ENCODE data around the gene HPX. TPM values are rescaled to one million over a fixed set of nuclear protein-coding genes. Genes with fewer than 3 reads are reported as not detected.
A peak's percentile ranks its signal among the peaks of the same experiment; 100 is the strongest.

Gene HPX, protein sequence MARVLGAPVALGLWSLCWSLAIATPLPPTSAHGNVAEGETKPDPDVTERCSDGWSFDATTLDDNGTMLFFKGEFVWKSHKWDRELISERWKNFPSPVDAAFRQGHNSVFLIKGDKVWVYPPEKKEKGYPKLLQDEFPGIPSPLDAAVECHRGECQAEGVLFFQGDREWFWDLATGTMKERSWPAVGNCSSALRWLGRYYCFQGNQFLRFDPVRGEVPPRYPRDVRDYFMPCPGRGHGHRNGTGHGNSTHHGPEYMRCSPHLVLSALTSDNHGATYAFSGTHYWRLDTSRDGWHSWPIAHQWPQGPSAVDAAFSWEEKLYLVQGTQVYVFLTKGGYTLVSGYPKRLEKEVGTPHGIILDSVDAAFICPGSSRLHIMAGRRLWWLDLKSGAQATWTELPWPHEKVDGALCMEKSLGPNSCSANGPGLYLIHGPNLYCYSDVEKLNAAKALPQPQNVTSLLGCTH
- polyA plus RNA-seq (2014; cell fraction: cytosol; rRNA removed), result 1.9 and 3.7 TPM in 2 replicates
- 2.2 and 6.6 TPM in 2 replicates for polyA plus RNA-seq (2014; cell fraction: nucleus; rRNA removed)

DNA sequence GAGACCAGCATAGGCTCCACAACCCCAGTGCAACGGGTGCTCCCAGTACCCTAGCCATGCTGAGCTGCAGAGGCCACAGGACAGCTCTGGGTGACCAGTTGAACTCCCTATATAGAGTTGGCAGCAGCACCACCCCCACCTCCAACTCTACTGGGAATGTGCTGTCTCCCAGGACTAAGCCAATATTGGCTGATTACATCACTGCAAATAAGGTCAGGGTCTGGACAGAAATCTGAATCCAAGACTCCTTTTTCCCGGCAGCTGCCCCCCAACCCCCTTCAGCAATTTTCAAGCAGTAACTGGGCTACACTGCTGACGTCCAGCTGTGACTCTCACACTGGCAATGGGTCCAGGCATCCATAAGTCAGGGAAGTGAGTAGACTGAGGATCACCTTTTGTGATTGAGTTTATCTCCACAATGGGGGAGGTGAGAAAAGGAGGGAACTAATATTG is at the start of gene HPX:
HPX (minus strand) TSS at position 82 of the 453 bp plus-strand sequence; CDS start at position 58, 24 bp downstream.
- peak; percentile 37 for DNase-seq (ENCODE audit: low spot score)

DNA sequence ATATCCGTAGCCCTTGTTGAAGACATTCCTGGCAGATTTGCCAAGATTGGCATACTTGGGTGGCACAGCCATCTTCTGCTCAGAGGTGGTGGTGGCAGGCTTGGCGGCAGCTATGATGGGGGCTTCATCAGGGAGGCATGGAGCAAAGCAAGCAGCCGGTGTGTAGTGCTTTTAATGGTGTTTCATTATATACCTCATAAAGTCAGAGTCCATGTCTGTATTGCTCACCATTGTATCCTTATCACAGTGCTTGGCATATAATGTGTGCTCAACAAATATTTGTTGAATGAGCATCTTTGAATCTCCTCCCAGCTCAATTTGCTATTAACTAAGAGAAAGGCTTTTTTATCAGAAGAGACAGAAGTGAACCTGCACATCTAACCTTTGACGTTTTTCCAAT is 48.5 kb upstream of the HPX start:
- no peak for DNase-seq (ENCODE audit: low spot score)

DNA sequence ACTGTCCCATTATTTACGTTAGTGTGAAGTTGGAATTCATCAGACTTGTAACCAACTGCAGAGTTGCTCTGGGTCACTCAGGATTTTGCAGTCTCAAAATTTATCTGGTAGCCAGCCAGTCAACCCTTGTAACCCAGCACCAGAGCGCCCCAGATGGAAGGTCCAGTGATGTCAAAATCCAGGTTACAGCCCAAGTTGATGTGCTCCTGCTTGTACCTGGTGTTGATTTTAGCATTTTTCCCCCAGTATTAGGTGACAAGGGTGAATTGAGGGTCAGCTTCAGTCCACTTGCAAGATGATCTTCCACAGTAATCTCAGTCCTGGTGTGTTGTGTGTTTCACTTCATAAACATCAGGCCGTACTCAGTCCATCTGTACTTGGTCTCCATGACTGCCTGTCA is 48.0 kb upstream of the HPX start:
- no peak for DNase-seq (ENCODE audit: low spot score)

DNA sequence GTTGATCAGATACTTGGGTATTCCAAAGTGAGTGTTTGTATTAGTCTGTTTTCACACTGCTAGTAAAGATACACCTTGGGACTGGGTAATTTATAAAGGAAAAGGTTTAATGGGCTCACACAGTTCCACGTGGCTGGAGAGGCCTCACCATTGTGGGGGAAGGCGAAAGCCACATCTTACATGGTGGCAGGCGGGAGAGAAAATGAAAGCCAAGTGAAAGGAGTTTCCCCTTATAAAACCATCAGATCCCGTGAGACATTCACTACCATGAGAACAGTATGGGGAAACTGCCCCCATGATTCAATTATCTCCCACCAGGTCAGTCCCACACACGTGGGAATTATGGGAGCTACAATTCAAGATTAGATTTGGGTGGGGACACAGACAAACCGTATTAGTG is 47.6 kb upstream of the HPX start:
- no peak for DNase-seq (ENCODE audit: low spot score)

DNA sequence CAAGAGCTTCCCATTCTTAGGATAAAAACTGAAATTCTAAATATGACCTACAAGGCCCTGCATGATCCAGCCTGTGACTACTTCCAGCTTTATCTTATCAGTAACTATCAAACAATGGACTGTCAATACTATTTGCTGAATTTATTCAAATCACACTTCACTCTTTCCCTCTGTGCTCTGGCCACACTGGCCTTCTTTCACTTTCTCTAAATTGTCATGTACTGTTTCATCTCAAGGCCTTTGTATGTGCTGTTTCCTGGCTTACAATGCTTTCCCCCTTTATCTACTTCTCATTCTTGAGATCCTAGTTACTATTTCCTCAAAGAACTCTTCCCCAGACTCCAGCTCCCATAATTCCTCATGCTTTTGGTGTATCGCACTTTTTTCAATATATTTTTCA is 46.2 kb upstream of the HPX start:
- DNase-seq (ENCODE audit: low spot score), result no peak

DNA sequence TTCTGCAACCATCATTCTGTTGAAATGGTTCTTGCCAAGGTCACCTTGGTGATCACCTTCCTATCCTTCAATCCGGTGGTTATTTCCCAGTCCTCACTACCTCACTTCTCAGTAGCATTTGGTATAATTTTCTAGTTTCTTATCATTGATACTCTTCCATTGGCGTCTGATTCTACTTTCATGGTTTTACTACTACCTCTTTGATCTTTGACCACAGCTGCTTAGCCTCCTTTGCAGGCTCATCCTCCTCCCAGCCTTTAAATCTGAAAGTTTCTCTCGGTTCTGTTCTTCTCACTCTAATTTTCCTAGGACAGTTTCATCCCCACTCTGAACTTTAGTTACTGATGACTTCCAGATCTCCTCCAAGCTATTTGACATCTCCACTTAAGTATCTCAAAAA is 45.5 kb upstream of the HPX start:
- DNase-seq (ENCODE audit: low spot score), result no peak

DNA sequence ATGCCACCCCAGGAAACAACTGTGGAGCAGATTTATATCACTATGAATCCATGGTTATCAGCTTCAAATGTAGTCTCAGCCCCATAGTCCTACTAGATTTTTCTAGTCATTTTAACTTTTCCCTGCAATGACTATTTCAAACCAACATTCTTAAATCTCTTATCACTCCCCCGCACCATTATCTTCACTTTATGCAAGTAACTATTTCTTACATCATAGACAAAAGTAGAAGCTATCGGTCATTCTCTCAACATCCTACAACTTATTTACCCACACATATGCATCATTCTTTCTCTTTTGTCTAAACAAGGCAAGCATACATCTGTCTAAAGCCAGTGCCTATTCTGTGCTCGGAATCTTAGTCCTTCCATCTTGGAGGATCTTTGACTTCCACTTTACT is 44.9 kb upstream of the HPX start:
- DNase-seq (ENCODE audit: low spot score), result no peak

DNA sequence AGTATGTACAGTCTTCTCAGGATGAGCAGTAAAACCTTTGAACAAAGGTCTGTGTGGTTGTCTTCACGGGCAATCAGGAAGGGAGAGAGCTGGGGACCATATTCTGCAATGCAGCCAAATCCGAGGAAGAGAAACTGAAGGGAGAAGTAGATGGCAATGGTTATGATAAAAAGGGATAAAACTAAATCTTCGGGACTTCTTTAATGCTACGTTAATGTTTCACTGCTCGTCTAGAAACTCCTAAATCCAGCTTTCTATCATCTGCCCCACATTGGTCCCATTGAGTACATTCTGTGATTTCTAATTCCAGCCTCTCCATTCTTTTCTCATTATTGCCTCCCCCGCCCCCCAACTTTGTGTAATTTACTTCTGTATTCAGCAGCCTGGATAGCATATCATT is 42.2 kb upstream of the HPX start:
- no peak for DNase-seq (ENCODE audit: low spot score)

DNA sequence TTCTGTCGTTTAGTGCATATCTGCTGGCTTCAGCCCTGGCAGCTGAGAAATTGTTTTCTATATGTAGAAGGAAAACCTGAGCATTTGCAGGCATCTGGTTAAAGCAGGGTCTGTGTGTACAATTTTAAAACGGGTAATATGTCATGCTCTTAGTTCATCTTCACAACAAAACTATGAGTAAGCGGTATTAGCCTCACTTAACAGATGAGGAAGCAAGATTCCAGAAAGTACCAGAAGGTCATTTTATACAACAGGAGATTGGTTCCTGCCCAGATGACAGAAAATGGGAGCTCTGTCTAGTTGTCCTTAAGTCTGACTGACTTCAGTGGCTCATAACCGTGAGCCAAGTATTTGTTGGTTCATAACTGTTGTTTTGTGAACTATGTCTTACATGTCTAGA is 41.7 kb upstream of the HPX start:
- DNase-seq (ENCODE audit: low spot score), result no peak

DNA sequence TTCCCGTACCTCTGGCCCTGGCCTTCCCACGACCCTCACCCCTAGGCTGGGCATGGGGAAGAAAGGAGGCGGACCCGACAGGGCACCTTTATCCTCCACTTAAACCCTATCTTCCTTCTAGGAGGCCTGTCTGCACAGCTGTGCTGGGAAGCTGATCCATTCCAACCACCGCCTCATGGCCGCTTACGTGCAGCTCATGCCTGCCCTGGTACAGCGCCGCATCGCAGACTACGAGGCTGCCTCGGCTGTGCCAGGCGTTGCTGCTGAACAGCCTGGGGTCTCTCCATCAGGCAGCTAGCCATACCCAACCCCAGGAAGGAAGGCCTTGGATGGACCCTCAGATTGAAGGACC is 41.1 kb upstream of the HPX start:
- no peak for DNase-seq (ENCODE audit: low spot score)

DNA sequence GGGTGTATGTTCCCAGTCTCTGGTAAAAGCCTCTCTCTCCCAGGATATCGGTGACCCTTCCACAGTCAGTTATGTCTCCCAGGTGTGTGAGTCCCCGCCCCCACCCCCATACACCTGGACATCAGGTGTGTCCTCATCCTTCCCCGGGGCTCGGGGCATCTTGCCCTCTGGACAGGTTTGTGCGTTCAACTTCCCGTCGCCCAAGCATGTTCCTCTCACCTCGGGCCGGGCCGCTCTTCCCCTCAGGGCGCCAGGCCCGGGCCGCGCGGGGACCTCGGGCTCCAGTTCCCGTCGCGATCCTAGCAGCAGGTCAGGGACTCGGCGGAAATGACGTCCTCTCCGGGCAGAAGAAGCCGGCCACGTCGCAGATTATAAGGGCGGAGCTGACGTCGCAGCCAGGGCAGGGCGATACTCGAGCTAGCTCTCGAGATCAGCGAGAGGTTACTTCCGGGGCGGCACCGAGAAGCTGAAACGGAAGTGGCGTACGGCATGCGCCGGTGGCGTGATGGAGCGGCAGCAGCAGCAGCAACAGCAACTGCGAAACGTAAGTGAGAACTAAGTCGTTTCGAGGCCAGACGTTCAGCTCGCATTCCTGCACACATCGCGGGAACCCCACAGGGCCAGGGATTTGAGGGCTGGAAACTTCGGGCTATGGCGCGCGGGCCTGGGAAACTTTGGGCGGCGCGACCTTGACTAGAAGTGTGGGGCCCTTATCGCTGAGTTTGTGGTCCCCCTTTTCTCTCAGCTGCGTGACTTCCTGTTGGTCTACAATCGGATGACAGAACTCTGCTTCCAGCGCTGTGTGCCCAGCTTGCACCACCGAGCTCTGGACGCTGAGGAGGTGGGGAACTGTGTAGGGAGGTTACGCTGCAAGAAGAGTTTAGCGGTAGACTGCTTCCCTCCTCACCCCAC is 40.5 kb upstream of the HPX start, which contains the start of the genes ARFIP2 and TIMM10B:
ARFIP2 (minus strand) TSS at position 320 of the 912 bp plus-strand sequence. CDS start 910 bp downstream, outside the sequence.
TIMM10B (plus strand) TSS at position 490 of the 912 bp plus-strand sequence; CDS start at position 506, 16 bp downstream.
- DNase-seq (ENCODE audit: low spot score), result peak; percentile 97

DNA sequence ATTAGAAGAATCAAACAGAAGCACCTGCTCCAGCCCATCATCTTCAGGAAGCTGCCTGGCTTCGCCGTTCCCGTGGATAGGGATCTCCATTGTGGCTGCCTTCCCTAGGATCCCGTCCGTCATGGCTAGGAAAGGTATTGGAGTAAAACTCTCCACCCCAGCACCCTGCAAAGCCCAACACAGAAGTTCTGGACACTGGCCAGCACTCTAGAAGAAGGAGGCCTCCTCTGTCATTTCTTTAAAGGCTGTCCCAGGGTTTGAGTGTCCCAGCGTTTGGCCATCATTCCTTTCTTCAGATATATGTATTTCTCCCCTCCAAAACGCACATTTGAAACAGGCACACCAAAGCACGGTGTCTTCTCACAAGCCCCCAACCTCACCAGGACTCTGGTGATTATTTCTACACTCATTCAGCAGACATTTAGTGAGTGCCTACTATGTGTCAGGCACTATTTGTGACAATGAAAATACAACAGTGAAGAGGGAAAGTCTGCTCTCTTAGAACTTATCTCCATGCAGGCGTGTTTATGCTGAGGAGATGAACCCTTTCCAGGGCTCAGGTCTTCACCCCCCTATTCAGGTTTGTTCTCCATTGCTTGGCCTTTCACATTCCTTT is 39.6 kb upstream of the HPX start:
- DNase-seq (ENCODE audit: low spot score), result no peak

DNA sequence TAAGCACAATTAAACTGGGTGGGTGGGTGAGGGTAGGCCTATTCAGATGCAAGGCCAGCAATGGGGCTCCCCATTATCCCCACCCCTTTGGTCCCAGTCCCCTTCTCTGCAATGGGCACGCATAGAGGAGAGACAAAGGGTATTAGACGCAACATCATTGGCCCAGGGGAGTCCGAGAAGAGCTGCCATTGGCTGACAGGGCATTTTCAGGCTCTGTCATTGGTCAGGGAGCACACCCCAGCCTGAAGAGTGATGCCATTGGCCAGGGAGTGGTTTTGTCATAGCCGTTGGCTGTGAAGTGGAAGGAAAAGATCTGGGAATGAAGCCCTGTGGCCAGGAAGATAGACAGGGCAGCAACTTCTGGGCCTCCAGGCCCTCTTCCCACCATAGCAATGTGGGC is 35.8 kb upstream of the HPX start:
- no peak for DNase-seq (ENCODE audit: low spot score)

DNA sequence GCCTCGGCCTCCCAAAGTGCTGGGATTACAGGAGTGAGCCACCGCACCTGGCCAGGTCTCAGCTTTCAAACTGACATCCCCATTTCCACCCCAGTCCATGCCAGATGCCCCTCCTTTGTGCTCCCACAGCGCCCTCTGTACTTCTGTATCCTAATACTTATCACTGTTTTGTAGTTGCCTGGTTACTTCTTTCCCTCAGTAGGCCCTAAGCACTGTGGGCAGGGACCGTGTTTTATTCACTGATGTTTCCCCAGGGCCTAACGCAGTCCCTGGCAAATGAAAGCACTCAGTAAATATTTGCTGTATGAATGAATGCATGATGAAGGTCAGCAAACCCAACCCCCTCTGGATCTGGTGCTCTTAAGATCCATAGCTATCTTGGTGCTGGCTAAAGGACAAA is 35.1 kb upstream of the HPX start:
- no peak for DNase-seq (ENCODE audit: low spot score)

DNA sequence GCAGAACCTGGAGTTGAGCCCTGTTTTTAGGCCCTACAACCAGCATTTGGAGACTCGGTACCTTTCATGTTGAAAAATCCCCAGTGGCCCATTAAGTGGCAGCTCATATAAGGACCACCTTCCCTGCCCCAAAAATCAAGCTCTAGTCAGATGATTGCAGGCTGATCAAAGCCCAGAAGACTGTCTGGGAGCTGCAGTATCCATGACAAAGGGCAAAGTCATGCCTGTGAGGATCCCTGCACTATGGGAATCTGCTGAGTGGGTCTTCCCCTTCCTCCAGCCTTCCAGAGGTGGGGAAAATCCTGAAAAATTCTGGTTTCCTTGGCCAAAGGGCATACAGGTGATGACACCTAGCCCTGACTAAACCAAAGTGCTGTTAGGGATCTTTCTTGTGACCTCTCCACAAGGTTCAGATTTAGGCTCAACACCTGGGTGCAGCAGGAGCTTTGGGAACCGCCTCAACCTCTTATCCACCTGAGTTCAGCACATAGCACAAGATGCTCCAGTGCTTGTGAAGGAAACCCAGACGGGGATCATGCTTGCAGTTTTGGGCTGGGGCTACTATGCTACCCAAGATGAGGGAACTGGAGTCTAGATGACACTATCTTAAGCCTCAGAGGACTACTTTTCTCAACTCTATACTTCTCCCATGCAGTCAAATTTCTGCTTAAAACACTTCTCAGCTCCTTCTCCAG is 34.2 kb upstream of the HPX start:
- no peak for DNase-seq (ENCODE audit: low spot score)

DNA sequence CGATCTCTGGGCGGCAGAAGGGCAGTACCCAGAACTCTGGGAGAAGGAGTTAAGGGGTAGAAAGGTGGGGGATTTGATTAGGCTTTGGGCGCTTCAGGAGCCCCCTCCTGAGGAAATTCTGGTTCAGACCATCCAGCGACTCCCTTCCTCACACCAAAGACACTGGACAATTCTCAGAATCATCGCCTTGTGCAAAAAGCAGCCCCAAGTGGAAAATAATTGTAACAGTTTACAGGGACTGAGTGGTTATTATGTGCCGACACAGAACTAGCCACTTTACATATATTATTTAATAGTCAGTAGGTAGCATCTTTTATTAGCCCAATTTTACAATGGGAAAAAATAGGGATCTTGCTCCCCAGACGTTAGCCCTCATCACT is 33.6 kb upstream of the HPX start:
- no peak for DNase-seq (ENCODE audit: low spot score)

DNA sequence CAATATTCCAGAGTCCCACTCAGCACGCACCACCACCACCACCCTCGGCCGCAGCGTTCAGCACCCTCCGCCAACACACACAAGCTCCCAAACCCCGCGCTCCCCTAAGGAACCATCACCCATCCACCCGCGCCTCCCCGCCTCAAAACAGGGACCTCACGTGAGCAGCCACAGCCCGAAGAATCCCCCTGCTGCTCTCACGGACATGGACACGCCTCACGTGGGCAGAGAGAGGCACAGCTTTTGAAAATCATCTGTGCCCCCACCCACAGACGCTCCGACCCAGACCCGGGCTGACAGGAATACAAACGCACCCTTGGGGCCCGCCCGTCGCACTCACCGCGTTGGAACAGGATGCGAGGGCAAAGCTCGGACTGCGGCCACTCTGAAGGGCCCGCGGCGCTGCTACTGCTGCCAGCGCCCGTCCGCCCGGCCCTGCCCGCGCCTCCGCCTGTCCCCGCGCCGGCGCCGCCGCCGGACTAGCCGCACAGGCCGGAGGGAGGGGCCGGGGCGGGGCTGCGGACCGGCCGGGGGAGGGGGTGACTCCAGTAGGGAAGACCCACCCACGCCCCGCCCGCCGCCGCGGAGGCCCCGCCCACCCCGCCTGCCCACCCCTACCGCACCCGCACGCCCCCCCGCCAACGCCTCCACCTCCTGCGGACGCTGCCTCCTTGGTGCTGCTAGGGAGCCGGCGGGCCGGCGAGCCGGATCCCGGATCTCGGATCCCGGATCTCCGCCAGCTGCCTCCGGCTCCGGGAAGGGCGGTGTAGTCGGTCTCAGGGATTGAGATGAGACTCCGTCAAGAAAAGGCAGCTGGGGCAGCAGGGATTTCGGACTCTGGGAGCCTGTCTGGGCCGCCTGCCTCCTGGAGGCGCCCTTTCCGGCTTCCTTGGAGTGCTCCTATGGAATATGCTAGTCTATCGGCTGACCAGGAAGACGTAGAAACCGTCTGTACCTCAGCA is 32.9 kb upstream of the HPX start, which contains the start of gene TRIM3:
TRIM3 (minus strand) TSS at position 491 of the 962 bp plus-strand sequence. CDS start 8,246 bp downstream, outside the sequence.
- DNase-seq (ENCODE audit: low spot score), result peak; percentile 79

DNA sequence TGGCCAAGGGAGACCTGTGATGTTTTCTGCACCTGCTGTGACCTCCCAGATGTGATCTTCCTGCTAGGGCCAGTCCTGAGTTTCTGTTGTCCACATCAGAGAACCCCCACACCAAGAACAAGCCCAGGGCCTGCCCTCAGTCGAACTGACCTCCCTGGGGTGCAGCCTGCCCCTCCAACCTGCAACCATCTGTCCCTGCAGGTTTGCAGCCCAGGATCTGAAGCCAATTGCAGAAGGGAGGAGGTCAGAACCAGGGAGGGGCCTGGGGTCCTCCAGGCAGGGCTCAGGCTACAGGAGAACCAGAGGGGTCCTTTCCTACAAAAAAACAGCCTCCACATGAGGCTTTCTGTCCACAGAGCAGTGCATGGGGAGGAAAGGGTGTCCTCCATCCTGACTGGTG is 32.1 kb upstream of the HPX start:
- DNase-seq (ENCODE audit: low spot score), result no peak

DNA sequence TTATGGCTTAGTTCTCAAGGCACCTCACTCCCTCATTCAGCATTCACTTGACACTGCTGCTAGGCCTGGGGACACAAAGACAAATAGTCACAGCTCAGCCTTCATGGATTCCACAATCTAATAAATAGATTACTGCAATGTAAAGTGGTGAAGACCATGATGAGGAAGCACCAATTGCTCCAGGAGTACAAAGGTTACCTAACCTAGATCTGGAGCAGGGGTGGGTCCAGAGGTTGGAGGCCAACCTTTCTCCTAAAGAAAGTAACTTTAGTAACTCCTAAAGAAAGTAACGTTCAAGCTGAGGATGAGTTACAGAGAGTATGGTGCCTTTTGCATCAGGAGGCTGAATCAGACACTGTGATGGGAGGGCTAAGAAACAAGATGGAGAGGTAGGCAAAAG is 28.8 kb upstream of the HPX start:
- no peak for DNase-seq (ENCODE audit: low spot score)
